DMS153 treated with DMSO at 0.1 percent for 48 hours (cell line): ENCODE measurements around the gene MALAT1.
"Not testable (repeated sequence)": the region's sequence is repeated elsewhere in the genome, so short reads cannot be mapped to it uniquely, and the experiment has no call there.

ENCODE experiments used
- DNase-seq: peaks from one replicate; lab custom pipeline; 2025; ENCODE audit not compliant: unreplicated experiment; lab: John Stamatoyannopoulos, UW

The MALAT1 gene

GRCh38 chr11:65516135-65516968, 17.5 kb downstream of the MALAT1 start:
- DNase-seq, result no peak

DNA sequence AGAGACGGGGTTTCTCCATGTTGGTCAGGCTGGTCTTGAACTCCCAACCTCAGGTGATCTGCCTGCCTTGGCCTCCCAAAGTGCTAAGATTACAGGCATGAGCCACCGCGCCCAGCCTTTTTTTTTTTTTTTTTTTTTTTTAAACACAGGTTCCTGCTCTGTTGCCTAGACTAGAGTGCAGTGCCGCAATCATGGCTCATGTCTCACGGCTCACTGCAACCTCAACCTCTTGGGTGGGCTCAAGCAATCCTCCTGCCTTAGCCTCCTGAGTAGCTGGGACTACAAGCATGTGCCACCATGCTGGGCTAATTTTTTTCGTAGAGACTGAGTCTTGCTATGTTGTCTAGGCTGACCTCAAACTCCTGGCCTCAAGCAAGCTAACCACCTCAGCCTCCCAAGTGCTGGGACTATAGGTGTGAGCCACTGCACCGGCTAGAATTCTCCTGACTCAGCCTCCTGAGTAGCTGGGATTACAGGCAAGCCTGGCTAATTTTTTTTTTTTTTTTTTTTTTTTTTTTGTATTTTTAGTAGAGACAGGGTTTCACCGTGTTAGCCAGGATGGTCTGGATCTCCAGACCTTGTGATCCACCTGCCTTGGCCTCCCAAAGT, 20.2 kb downstream of the MALAT1 start:
- DNase-seq, result not testable (repeated sequence)

GRCh38 chr11:65521777-65522521, 23.1 kb downstream of the MALAT1 start:
- DNase-seq, result not testable (repeated sequence)

DNA sequence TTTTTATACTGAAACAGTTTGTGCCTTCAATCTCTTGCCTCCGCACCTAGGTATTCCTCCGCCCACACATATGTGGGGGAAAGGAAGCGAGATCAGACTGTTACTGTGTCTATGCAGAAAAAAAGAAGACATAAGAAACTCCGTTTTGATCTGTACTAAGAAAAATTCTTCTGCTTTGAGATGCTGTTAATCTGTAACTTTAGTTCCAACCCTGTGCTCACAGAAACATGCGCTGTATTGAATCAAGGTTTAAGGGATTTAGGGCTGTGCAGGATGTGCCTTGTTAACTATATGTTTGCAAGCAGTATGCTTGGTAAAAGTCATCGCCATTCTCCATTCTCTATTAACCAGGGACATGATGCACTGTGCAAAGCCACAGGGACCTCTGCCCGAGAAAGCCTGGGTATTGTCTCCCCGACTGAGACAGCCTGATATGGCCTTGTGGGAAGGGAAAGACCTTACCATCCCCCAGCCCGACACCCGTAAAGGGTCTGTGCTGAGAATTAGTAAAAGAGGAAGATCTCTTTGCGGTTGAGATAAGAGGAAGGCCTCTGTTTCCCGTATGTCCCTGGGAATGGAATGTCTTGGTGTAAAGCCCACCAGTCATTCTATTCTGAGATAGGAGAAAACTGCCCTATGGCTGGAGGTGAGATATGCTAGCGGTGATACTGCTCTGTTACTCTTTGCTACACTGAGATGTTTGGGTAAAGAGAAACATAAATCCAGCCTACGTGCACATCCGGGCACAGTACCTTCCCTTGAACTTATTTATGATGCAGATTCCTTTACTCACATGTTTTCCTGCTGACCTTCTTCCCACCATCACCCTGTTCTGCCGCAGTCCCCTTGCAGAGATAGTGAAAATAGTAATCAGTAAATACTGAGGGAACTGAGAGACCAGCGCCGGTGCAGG, 24.1 kb downstream of the MALAT1 start:
- not testable (repeated sequence) for DNase-seq

- not testable (repeated sequence) for DNase-seq
Observed at GRCh38 chr11:65523631-65523968, 24.8 kb downstream of the MALAT1 start.

DNA sequence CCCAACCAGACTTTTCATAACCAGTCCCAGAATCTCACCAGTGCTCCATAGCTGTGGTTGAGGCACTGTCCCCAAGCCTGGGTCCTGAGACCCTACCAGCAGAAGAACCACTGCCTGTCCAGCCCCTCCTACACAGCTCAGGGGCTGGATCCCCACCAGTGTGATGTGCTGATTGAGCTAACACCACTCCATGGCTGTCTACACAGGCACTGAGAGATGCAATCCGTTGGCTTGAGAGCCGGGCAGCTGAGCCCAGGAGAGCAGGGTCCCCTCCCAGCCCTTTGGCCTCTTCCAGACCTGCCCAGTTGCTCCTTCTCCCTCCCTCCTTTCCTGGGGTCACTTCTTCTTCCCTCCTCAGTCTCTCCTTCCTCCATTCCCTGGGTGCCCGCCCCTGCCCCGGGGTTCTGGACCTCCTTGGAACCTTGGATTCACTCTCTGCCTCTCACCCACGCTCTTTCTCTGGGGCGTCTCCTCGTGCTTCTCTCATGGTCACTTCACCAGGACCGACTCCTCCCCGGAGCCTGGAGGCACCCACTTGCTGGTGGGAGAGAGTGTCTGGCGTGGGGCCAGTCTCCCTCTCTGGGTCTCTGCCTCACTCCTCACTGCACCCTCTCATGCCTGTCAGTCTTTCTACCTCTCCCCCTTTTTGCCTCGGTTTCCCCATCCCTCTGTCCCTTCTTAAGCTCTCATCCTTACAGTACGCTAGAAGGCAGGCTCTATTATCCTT, 25.3 kb downstream of the MALAT1 start:
- DNase-seq, result no peak

DNA sequence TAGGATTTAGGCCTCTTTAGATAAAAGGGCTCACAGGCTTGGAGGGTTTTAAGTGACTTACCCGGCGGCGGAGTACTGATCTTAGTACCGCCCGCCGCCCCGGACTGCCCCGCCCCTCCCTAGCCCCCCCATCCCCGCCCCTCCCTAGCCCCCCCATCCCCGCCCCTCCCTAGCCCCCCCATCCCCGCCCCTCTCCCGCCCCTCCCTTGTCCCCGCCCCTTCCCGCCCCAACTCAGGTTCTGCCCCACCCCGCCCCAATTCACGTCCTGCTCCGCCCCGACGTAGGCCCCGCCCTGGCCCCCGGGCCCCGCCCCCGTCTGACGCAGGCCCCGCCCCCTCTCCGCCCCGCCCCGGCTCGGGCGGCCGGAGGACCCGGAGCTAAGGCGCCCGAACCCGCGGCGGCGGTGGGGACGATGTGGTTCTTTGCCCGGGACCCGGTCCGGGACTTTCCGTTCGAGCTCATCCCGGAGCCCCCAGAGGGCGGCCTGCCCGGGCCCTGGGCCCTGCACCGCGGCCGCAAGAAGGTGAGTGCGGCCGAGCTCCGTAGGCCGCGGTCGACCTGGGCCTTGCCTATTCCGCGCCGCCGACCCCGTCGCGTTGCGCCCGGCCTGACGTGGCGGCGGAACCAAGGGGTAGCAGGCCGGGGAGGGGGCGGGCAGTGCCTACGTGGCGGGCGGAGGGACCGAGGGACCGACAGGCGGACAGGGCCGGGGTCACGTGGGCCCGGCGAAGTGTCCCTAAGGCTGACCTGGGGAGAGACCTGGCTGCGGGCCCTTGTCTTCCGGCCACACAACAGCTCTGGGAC, 26.1 kb downstream of the MALAT1 start, which contains the start of gene SCYL1:
Gene SCYL1 (plus strand): TSS at position 343 of the 805 bp plus-strand sequence. CDS start 71 bp downstream, at position 414.
- no peak for DNase-seq

GRCh38 chr11:65525546-65526480, 27.0 kb downstream of the MALAT1 start:
- no peak for DNase-seq

- DNase-seq, result no peak
Observed at GRCh38 chr11:65526744-65527143, 27.9 kb downstream of the MALAT1 start.

- DNase-seq, result no peak
Observed at GRCh38 chr11:65528819-65529350, 30.0 kb downstream of the MALAT1 start.

DNA sequence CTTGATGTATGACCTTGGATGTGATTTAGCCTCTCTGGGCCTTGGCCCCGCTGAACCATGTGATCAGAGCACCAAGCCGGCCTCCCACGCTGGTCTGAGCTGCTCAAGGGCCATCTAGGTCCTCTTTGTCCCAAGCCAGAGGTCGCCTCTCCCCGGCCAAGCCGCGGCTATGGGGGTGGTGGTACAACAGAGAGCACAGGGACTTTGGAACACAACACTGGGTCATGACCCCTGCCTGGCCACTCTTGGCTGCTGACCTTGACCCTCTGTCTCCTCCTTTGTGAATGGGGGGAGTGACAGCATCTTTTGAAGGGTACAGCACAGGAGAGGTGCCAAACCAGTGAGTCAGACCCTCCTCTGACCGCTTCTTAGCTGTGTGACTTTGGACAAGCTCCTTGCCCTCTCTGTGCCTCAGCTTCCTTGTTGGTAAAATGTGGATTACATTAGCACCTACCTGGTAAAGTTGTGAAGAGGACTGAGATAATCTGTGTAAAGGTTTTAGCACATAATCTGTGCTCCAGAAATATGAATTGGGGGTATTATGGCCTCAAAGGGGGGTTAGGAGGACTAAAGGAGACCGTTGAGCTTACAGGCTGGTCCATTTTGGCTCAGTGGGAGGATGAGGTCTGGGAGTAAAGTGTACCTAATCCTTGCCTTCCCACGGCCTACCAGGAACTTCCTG, 30.8 kb downstream of the MALAT1 start:
- no peak for DNase-seq

DNA sequence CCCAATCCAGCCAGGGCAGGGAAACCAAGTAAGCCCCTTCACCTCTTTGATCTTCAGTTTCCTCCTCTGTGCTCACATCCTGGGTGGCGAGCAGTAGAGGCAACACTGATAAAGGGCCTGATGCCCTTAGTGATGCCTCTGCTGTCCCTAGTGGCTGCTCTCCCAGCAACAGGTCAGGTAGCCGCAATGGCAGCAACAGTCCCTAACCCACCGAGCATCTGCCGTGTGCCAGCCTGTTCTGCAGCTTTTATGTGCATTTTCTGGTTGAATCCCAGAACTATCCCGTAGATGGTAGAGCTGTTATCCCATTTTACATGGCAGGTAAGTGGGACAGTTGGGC, 31.3 kb downstream of the MALAT1 start:
- DNase-seq, result no peak

DNA sequence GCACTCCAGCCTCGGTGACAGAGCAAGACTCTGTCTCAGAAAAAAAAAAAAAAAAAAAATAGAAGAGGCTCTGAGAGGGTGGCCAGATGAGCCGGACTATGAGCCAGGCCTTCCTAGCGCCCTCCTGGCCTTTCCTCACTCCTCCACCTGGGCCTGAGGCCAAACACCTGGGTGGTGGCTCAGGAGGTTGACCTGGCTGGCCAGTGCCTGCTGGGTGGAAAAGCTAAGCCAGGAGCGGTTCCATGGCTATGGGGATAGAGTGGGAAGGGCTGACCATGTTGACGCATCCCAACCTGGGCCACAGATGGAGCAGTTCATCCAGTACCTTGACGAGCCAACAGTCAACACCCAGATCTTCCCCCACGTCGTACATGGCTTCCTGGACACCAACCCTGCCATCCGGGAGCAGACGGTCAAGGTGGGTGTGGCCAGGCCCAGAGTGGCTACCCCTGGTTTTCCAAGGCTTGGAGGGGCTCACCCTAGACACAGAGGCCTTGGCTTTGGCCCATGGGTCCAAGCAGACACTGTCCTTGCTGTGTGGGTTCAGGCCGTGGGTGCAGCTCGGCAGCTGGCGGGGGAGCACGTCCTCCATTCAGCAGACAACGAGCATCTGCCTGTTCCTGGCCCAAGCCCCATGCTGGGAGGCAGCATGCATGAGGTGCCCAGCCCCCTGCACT, 33.7 kb downstream of the MALAT1 start:
- no peak for DNase-seq

- DNase-seq, result no peak
Observed at GRCh38 chr11:65535102-65535501, 36.3 kb downstream of the MALAT1 start.

DNA sequence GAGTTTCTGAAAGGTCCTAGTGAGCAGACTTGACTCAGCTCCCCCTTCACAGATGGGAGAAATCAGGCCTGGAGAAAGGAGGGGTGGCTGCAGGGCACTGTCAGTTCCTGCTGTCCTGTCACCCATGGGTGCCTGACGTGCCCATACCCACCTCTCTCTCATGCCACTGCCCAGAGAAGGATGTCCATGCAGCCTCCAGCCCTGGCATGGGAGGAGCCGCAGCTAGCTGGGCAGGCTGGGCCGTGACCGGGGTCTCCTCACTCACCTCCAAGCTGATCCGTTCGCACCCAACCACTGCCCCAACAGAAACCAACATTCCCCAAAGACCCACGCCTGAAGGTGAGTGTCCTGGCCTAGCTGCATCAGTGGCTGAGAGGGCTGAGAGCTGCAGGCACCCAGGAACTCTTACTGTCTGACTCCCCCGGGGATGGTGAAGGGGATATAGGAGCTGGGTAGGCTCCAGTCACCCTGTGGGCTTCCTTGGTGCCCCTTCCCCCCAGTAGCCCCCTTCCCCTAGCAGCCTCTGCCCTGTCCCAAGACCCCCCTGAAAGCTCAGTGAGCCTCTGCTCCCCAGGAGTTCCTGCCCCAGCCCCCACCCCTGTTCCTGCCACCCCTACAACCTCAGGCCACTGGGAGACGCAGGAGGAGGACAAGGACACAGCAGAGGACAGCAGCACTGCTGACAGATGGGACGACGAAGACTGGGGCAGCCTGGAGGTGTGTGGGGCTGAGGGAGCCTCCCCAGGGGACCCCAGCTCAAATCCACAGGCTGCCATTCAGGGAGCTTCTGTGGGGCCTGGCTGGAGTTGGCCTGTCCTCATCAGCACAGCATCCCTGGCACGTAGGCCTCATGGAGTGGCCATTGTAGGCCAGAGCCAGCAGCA, 37.8 kb downstream of the MALAT1 start:
- no peak for DNase-seq

- no peak for DNase-seq
Observed at GRCh38 chr11:65537296-65537597, 38.4 kb downstream of the MALAT1 start.
